Tibial artery (tissue), 4 donors: Measurements from ENCODE around the gene CFAP77.

ENCODE experiments used
- DNase-seq, 2 donors: peaks; one replicate each; pipeline ENCODE4 v3.0.0-alpha.2; 2019
- H3K27ac ChIP-seq, 2 donors: fragments of 200-600 bp; sonication (generic) in 1 of 2; 1 replicate in 1 of 2; 2 replicates in 1 of 2; pipeline ENCODE4 v1.5.1; 2018 to 2019; ENCODE audit warnings: mild to moderate bottlenecking in 1 of 2
- H3K27me3 ChIP-seq, 2 donors: fragments of 200-600 bp; sonication (generic) in 1 of 2; one replicate each; pipeline versions ENCODE4 v1.5.1 to v1.6.0; 2016 to 2019
- H3K36me3 ChIP-seq, 3 donors: fragments of 200-600 bp; sonication (generic) in 2 of 3; one replicate each; pipeline ENCODE4 v1.5.1; 2016 to 2019; ENCODE audit warnings: mild to moderate bottlenecking in 2 of 3
- H3K4me1 ChIP-seq, 4 donors: fragments of 200-600 bp; sonication (generic) in 2 of 4; 1 replicate in 3 of 4; 2 replicates in 1 of 4; pipeline ENCODE4 v1.5.1; 2016 to 2019
- H3K4me3 ChIP-seq, 2 donors: fragments of 200-600 bp; sonication (generic) in 1 of 2; 1 replicate in 1 of 2; 2 replicates in 1 of 2; pipeline ENCODE4 v1.5.1; 2018 to 2019; ENCODE audit warnings: mild to moderate bottlenecking in 2 of 2
- H3K9me3 ChIP-seq, 3 donors: fragments of 200-600 bp; sonication (generic) in 1 of 3; one replicate each; pipeline ENCODE4 v1.5.1; 2016 to 2019
- CTCF ChIP-seq, 2 experiments: fragments of 200-600 bp in 1 of 2; fragments of 450-650 bp in 1 of 2; IDR thresholded peaks; one replicate each; pipeline ENCODE4 v1.5.1; 2017 to 2019; ENCODE audit warnings: antibody characterized with exemption in 2 of 2, mild to moderate bottlenecking in 1 of 2, moderate library complexity in 1 of 2
- intact Hi-C: fragments of 100-400 bp; cut with DNase I; formaldehyde crosslinking; loops from one replicate; pipeline ENCODE4 v1.15.0; 2023; ENCODE audit warnings: low total_unique reads

The CFAP77 gene

GRCh38 chr9:132552041-132552440 lies 142.0 kb downstream of the CFAP77 start:
- intact Hi-C loops = no loop called here
- H3K27ac ChIP-seq = no peak overlapping the region
- H3K4me3 ChIP-seq = no peak overlapping the region
- no peaks in the 10 kb centered on the region for H3K9me3 ChIP-seq
- no peaks in the 10 kb centered on the region for H3K4me1 ChIP-seq
- DNase-seq = no peak
- no peaks in the 10 kb centered on the region for H3K36me3 ChIP-seq
- TF ChIP-seq CTCF (IDR thresholded peaks at IDR 0.05) = no peak
- peaks cover 0 to 47% of the 10 kb centered on the region in 2 donors for H3K27me3 ChIP-seq

- Histone ChIP-seq H3K4me1 (no peaks in the 10 kb centered on the region), H3K27me3 (peaks cover 0 to 56% of the 10 kb centered on the region in 2 donors), H3K9me3 (no peaks in the 10 kb centered on the region), H3K36me3 (no peaks in the 10 kb centered on the region), H3K27ac (no peak overlapping the region), H3K4me3 (no peak overlapping the region)
- intact Hi-C loops = no loop called here
- DNase-seq = no peak
- no peak for TF ChIP-seq CTCF (IDR thresholded peaks at IDR 0.05)
Measured at GRCh38 chr9:132554755-132555154, 144.7 kb downstream of the CFAP77 start.

GRCh38 chr9:132555528-132555927 lies 145.5 kb downstream of the CFAP77 start:
- H3K36me3 ChIP-seq = no peaks in the 10 kb centered on the region
- no peaks in the 10 kb centered on the region for H3K4me1 ChIP-seq
- H3K4me3 ChIP-seq = no peak overlapping the region
- H3K27me3 ChIP-seq = peaks cover 0 to 60% of the 10 kb centered on the region in 2 donors
- intact Hi-C loops = no loop called here
- TF ChIP-seq CTCF (IDR thresholded peaks at IDR 0.05) = no peak
- DNase-seq = no peak
- no peaks in the 10 kb centered on the region for H3K9me3 ChIP-seq
- no peak overlapping the region for H3K27ac ChIP-seq

- DNase-seq = no peak
Measured at GRCh38 chr9:132556235-132556634, 146.2 kb downstream of the CFAP77 start.

GRCh38 chr9:132556714-132557113 lies 146.7 kb downstream of the CFAP77 start:
- DNase-seq = no peak
- no peak overlapping the region for H3K4me3 ChIP-seq
- H3K27ac ChIP-seq = no peak overlapping the region
- no peaks in the 10 kb centered on the region for H3K9me3 ChIP-seq
- TF ChIP-seq CTCF (IDR thresholded peaks at IDR 0.05) = no peak
- no peaks in the 10 kb centered on the region for H3K4me1 ChIP-seq
- H3K27me3 ChIP-seq = peaks cover 0 to 61% of the 10 kb centered on the region in 2 donors
- H3K36me3 ChIP-seq = no peaks in the 10 kb centered on the region
- intact Hi-C loops = no loop called here

More at GRCh38 chr9:132556235-132556634, 146.2 kb downstream of the CFAP77 start:
- intact Hi-C loops = no loop called here
- no peak for TF ChIP-seq CTCF (IDR thresholded peaks at IDR 0.05)
- Histone ChIP-seq H3K4me1 (no peaks in the 10 kb centered on the region), H3K27ac (no peak overlapping the region), H3K9me3 (no peaks in the 10 kb centered on the region), H3K36me3 (no peaks in the 10 kb centered on the region), H3K27me3 (peaks cover 0 to 63% of the 10 kb centered on the region in 2 donors), H3K4me3 (no peak overlapping the region)

GRCh38 chr9:132557159-132557558 lies 147.1 kb downstream of the CFAP77 start:
- no peaks in the 10 kb centered on the region for H3K4me1 ChIP-seq
- no peak for TF ChIP-seq CTCF (IDR thresholded peaks at IDR 0.05)
- H3K36me3 ChIP-seq = no peaks in the 10 kb centered on the region
- H3K27me3 ChIP-seq = peaks cover 0 to 61% of the 10 kb centered on the region in 2 donors
- no peak for DNase-seq
- H3K4me3 ChIP-seq = no peak overlapping the region
- no peak overlapping the region for H3K27ac ChIP-seq
- no peaks in the 10 kb centered on the region for H3K9me3 ChIP-seq
- intact Hi-C loops = no loop called here
